Thoracic aorta (tissue), 2 donors: ENCODE results near the gene HMGN1. TPM values are rescaled to one million over a fixed set of nuclear protein-coding genes. Genes with fewer than 3 reads are reported as not detected.

ENCODE experiments used
- ATAC-seq: fragments of 150-250 bp; one replicate; pipeline ENCODE4 v1.8.0; 2017; ENCODE audit warnings: low read depth; ENCODE audit not compliant: insufficient number of reproducible peaks, low FRiP score
- DNase-seq: peaks from one replicate; pipeline ENCODE4 v3.0.0-alpha.2; 2020; ENCODE audit warnings: low spot score
- H3K27ac ChIP-seq, 2 donors: fragments of 200-600 bp; sonication (generic); 1 replicate in 1 of 2; 2 replicates in 1 of 2; pipeline ENCODE4 v1.5.1; 2016; ENCODE audit warnings: mild to moderate bottlenecking in 2 of 2, moderate library complexity in 2 of 2
- H3K27me3 ChIP-seq: fragments of 200-600 bp; sonication (generic); replicated peaks from 2 replicates; pipeline ENCODE4 v1.6.0; 2016; ENCODE audit warnings: mild to moderate bottlenecking; ENCODE audit not compliant: insufficient read depth
- H3K36me3 ChIP-seq: fragments of 200-600 bp; sonication (generic); one replicate; pipeline ENCODE4 v1.5.1; 2016
- H3K4me1 ChIP-seq, 2 donors: fragments of 200-600 bp; sonication (generic); 1 replicate in 1 of 2; 2 replicates in 1 of 2; pipeline versions ENCODE4 v1.5.1 to v1.6.0; 2016; ENCODE audit warnings: low read depth in 2 of 2, mild to moderate bottlenecking in 1 of 2; ENCODE audit not compliant: control insufficient read depth in 1 of 2
- H3K4me3 ChIP-seq: fragments of 200-600 bp; sonication (generic); 2 replicates; pipeline ENCODE4 v1.5.1; 2016; ENCODE audit warnings: mild to moderate bottlenecking
- H3K9me3 ChIP-seq: fragments of 200-600 bp; sonication (generic); 2 replicates; pipeline ENCODE4 v1.5.1; 2016
- CTCF ChIP-seq: fragments of 200-600 bp; sonication (generic); IDR thresholded peaks from one replicate; pipeline ENCODE4 v1.5.1; 2019; ENCODE audit warnings: antibody characterized with exemption
- total RNA-seq, 2 donors: library from RNA; depleted of rRNA; stranded (reverse); fragments of >200 nt; gene quantifications; one replicate each; pipeline versions ENCODE4 v1.1.0 to v1.2.3, GENCODE V29; 2016

Gene HMGN1
- total RNA-seq, 2 donors from 2014 or later: 32.0 to 65.2 TPM

DNA sequence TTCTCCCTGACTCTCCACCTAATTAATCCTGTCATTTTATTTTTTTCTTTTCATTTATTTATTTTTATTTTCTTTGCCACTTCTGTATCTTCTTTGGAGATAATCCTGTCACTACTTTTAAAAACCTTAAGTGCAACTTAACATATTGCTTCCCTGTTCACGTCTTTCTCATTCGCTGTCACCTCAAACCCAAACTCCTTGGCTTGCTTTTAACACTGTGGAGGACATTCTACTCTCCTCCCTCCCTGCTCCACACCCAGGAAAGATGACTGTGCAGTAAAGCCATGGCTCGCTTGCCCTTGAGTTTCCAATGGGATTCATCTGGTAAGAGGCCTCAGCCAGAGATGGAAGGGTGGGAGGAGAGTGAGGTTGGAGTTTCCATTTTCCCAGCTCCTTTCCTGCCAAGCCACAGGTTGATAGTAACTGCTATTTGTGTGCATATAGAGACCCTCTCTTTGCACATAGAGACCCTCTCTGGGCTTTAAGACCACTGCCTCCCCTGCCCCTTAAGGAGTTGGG is 29.0 kb downstream of the HMGN1 start:
- no peak overlapping the region for H3K4me3 ChIP-seq
- no peaks in the 10 kb centered on the region for H3K9me3 ChIP-seq
- H3K27me3 ChIP-seq: no peaks in the 10 kb centered on the region
- DNase-seq (no peak), ATAC-seq (no peak)
- TF ChIP-seq CTCF: no peak
- peaks cover 0 to 14% of the 10 kb centered on the region in 2 donors for H3K4me1 ChIP-seq
- H3K27ac ChIP-seq: no peak overlapping the region
- no peaks in the 10 kb centered on the region for H3K36me3 ChIP-seq

DNA sequence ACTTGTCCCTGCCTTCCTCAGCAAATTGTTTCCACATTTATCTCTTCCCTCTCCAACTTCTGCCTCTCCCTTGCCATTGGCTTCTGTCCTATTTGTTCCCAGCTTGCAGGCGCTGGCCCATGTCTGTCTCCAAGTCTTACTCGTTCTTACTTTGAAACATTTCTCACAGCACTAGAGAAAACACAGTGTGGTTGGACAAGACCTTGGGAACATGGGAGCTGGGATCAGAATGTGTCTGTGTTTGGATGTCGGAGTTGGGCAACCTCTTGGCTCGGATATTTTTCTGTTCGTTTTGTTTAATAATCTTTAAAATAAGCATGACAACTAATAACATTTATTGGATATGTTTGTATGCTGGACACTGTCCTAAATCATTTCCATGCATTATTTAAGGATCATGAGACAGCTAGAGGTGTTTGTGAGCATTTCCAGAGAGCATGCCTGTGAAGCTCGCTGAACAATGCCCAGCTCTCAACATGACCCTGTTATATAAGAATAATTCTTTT is 29.6 kb downstream of the HMGN1 start:
- ATAC-seq: no peak
- no peak overlapping the region for H3K4me3 ChIP-seq
- H3K27me3 ChIP-seq: no peaks in the 10 kb centered on the region
- DNase-seq: no peak
- peaks cover 3 to 18% of the 10 kb centered on the region in 2 donors for H3K4me1 ChIP-seq
- H3K27ac ChIP-seq: no peak overlapping the region
- H3K36me3 ChIP-seq: no peaks in the 10 kb centered on the region
- no peaks in the 10 kb centered on the region for H3K9me3 ChIP-seq
- no peak for TF ChIP-seq CTCF

DNA sequence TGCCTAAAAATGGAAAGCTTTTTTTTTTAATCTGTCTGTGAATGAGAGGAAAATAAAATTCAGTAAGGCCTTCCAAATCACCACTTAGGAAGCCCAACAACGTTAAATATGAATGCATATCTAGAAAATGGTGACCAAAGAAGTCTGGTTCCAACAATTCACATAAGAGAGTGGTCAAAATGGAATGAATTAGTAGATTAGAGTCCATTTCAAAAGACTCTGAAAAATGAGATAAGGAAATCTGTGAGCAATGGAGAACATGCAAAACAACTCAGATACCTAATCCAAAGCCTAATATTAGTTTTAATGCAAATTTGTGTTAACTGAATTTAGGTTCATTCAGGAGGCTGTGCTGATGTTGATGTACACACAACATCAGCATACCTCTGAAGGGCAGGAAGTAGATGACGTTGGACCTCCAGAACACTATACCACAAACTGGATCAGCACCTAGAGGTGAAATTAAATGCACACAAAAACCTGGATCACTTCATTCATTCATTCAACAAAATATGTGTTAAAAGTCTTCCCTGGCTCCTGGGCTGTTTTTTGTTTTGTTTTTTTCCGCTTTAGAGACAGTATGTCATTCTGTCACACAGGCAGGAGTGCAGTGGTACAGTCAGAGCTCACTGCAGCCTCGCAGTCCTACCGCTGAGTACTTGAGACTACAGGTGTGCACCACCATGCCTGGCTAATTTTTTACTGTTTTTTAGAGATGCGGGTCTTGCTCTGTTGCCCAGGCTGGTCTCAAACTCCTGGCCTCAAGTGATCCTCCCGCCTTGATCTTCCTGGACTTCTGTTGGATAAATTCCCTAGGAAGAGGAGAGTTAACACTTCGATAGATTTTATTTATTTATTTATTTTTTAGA is 30.6 kb downstream of the HMGN1 start:
- Histone ChIP-seq H3K4me3 (no peak overlapping the region), H3K9me3 (no peaks in the 10 kb centered on the region), H3K4me1 (peaks cover 3 to 18% of the 10 kb centered on the region in 2 donors), H3K36me3 (no peaks in the 10 kb centered on the region), H3K27ac (no peak overlapping the region), H3K27me3 (no peaks in the 10 kb centered on the region)
- no peak for DNase-seq
- no peak for TF ChIP-seq CTCF
- ATAC-seq: no peak

DNA sequence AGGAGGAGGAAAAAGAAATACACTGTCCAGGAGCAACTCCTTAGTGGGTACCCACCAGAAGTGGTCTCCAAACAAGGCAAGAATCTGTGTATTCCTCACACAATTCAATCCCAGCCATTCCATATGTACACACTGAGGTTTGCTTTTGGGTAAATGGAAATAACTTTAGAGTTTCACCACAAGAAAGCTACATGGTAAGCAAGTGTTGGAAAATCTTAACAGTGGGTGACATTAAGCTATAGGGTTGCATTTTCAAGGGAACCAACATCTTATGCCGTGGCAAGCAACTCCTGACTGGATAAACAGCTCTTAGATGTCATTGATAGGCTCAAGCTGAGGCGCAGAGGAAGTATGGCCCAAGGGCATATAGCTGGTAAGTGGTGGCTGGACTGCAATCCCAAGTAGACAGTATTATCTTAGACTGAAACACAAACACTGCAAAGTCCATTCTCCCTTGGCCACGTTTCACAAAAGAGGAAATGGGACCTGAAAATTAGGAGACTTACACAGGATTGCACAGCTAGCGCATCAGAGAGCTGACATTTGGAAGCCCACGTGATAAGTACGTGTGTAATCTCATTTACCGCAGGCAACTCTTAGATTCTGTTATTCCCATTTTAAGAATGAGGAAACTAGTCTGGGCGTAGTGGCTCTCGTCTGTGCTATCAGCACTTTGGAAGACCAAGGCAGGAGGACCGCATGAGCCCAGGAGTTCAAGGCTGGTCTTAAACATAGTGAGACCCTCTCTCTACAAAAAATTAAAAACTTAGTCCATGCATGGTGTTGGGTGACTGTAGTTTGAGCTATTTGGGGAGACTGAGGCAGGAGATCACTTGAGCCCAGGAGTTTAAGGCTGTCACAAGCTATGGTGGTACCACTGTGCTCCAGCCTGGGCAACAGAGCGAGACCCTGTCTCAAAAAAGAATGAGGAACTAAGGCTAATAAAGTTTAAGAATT is 31.5 kb downstream of the HMGN1 start:
- Histone ChIP-seq H3K9me3 (no peaks in the 10 kb centered on the region), H3K4me3 (no peak overlapping the region), H3K27ac (no peak overlapping the region), H3K36me3 (no peaks in the 10 kb centered on the region), H3K27me3 (no peaks in the 10 kb centered on the region), H3K4me1 (peaks cover 3 to 18% of the 10 kb centered on the region in 2 donors)
- no peak for DNase-seq
- no peak for ATAC-seq
- TF ChIP-seq CTCF: no peak
